Iris pigment epithelial cell (primary cell): ENCODE results near the gene H6PD.
A peak's percentile ranks its signal among the peaks of the same experiment; 100 is the strongest.

Source experiments
- DNase-seq: peaks from one replicate; pipeline ENCODE4 v3.0.0-alpha.2; 2011; ENCODE audit warnings: low read depth

Gene H6PD

GRCh38 chr1:9234223-9235095 lies at the start of gene H6PD:
Gene H6PD, plus strand, starts transcription at chr1:9234774. Its CDS starts 10,161 bp downstream, at chr1:9244935.
- DNase-seq, result peak; percentile 83

DNA sequence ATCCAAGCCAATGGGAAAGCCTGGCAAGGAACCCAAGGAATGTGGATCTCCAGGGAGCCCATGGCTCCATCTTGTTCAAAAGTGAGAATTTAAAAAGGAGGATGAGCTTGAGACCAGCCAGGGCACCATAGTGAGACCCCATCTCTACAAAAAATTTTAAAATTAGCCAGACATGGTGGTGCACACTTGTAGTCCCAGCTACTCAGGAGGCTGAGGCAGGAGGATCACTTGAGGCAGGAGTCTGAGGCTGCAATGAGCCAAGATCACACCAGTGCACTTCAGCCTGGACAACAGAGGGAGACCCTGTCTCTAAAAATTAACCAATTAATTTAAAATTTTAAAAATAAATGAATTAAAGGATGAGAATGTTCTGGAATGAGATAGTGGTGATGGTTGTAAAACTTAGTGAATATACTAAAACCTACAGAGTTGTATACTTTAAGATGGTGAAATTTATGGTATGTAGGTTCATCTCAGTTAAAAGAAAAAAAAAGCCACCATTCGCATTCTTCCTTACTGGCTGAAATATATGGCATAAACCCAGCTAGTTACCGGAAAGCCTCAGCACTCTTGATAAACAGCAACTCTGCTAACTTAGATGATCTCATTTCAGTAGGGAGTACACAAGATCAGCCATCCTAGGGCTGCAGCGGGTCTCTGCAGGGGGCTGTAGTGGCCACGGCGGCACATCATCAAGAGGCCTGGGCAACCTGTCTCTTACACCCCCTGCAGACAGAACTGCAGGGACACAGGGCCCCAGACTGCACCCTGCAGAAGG lies 48.3 kb upstream of the H6PD start:
- peak; percentile 93 for DNase-seq

DNA sequence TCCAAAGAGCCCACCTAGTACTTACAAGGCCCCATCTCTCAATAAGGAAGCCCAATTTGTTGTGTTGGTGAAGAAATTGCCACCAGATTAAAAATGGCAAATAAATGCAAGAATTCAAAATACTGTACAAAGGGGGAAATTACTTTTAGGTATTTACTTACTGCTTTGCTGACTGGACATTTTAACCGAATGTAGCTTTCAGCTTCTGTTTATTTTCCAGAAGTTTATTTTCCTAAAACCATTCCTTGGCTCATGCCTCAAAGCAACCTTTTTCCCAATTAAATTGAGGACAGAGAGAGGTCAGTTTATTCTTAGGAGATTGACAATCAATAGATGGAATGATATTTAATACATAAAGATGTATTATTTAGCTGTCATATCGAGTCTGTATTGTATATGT lies 47.6 kb upstream of the H6PD start:
- DNase-seq, result no peak

DNA sequence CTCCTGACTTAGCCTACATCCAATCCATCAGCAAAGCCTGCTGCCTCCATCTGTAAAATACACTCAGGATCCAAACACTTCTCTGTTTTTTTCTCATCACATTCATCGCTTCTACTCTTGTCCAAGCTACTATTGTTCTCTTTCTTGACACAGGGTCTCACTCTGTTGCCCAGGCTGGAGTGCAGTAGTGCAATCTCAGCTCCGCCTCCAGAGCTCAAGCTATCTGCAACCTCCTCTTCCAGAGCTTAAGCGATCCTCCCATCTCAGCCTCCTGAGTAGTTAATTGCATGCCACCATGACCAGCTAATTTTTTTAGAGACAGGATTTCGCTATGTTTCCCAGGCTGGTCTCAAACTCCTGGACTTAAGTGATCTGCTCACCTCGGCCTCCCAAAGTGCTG lies 44.3 kb upstream of the H6PD start:
- no peak for DNase-seq

GRCh38 chr1:9191231-9191630 lies 43.3 kb upstream of the H6PD start:
- DNase-seq, result no peak

GRCh38 chr1:9192578-9193232 lies 41.9 kb upstream of the H6PD start:
- DNase-seq, result no peak

- DNase-seq, result peak; percentile 77
Observed at GRCh38 chr1:9193233-9193625, 41.3 kb upstream of the H6PD start.

DNA sequence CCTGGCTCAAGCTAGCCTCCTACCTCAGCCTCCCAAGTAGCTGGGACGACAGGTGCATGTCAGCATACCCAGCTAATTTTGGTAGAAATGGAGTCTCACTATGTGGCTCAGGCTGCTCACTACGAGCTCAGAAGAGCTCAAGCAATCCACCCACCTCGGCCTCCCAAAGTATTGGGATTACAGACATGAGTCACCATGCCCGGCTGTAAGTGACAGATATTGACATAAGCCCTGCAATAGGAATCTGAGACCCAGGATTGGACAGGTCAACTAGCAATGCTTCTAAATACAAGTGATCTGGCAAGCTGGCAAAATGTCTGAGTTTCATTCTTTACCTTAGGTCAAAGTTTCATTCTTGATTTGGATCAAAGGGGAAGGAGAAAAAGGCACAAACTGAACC lies 40.5 kb upstream of the H6PD start:
- DNase-seq, result no peak

GRCh38 chr1:9195651-9196050 lies 38.9 kb upstream of the H6PD start:
- no peak for DNase-seq

DNA sequence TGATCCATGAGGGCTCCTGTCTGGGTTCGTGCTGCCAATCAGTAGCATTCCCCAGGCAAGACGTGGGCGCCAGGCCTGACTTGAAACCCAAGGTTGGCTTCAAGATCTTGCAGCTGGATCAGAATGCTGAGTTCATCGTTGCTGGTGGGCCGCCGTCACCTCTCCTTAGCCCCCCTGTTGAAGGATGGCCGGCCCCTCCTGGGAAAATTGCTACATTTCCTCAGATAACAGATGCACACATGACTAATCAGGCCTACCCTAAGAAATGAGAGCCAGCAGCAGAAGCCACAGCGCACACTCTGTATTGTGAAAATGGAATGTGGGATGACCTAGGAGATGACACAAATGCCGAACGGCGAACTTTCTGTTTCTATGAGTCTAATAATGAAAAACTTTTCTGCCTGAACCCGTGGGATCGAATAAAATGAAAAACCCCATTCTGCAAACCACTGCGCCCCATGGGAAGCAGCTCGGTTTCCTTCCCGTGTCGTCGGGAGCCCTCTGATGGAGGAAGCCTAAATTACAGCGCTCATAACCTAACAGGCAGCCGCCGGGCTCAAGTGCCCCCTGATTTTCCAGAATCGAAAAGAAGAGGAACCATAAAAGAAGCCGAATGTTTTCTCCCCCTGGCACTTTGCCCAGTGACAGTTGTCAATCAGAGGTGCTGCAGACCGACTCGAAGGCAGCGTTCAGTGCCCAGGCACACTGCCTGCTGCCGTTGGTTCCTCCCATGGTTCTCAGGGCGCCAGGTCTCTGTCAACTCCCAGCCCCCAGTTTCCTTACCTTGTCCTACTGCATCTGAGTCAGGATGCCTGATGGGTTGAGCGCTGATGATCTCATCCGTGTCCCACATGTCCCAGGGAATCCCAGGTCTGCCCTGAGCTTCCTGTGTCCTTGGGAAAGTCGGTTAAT lies 38.2 kb upstream of the H6PD start:
- peak; percentile 95 for DNase-seq

- DNase-seq, result no peak
Observed at GRCh38 chr1:9197186-9198099, 37.1 kb upstream of the H6PD start.

DNA sequence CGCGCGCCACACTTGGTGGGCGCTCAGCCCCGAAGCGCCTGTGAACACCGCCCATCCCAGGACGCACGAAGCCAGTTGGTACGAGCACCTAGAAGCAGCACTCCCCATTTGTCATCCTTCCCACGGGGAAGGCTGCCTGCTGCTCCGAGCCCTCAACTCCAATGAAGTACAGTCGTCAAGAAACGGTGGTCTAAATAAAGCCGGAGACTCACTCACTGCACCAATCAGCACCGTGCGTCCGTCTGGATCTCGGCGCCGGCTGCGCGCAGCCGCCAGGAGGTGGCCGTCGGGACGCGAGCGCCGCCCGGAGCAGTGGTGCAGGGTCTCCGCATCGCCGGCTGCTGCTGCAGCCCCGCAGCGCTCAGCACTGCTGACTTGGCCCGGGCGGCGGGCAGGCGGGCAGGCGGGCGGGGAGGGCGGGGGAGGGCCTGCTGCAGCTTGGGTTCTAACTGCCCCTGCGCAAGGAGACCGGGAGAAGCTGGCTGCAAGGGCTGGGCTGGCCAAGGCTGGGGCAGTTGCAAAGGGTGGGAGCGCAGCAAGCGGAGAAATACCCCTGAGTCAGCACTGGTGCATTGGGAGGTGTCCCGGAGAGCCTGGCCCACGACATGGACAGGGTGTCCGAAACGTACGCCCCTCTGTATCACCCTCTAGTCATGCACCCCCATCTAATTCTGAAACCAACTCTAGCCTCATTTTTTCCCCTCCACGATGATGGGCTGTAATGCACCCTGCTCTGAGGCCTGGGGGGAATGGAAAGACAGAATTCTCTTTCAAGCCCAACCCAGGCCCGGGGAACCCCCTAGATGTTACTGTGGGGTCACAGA lies 35.8 kb upstream of the H6PD start:
- DNase-seq, result peak; percentile 71

DNA sequence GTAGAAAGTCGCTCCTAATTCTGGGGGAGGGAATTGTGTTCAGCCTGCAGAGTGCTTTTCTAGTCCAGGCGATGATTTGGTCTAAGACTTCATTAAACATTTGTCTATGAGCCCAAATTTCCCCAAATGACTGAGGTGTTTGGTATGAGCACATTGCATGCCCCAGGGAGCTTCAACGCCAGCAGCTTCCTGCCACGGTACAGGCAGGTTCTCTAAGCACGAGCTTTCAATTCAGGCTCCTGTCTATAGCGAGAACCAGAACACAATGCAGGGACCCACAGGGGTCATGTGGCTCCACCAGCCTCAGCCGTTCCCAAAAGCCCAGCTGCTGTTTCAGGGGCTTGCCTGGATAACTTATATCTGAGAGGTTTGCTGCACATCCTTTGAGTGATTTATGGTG lies 34.1 kb upstream of the H6PD start:
- no peak for DNase-seq

GRCh38 chr1:9201401-9202239 lies 33.0 kb upstream of the H6PD start:
- DNase-seq, result peak; percentile 80

- no peak for DNase-seq
Observed at GRCh38 chr1:9202240-9202870, 32.2 kb upstream of the H6PD start.

- DNase-seq, result no peak
Observed at GRCh38 chr1:9203511-9203982, 31.0 kb upstream of the H6PD start.

DNA sequence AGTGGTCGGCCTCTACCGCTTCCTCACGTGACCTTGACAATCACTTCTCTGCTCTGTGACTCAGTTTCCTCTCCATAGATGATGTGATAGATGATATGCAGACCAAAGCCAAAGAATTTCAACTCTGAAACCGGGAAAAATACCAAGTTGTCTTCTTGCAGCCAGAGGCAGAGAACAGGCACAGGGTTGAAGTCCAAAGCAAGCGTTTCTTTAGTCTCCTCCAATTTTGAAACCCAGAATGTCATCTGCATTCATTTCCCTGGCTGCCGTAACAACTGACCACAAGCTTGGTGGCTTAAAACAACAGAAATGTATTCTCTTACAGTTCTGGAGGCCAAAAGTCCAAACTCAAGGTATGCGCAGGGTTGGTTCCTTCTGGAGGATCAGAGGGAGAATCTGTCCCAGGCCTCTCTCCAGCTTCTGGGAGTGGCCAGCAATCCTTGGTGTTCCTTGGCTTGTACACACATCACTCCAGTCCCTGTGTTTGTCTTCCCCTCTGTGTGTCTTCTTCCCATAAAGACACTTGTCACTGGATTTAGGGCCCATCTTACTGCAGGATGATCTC lies 30.3 kb upstream of the H6PD start:
- DNase-seq, result no peak

- peak; percentile 85 for DNase-seq
Observed at GRCh38 chr1:9207086-9207485, 27.5 kb upstream of the H6PD start.
